GM21576 (cell line): ENCODE results near the gene TTBK1.
"Not testable (repeated sequence)": the region's sequence is repeated elsewhere in the genome, so short reads cannot be mapped to it uniquely, and the experiment has no call there.

ENCODE experiments used
- ATAC-seq: cut with Tn5 transposase; IDR thresholded peaks from one replicate; pipeline ENCODE4 v1.9.1; 2021; ENCODE audit warnings: mild to moderate bottlenecking, moderate library complexity; ENCODE audit not compliant: unreplicated experiment

The TTBK1 gene

DNA sequence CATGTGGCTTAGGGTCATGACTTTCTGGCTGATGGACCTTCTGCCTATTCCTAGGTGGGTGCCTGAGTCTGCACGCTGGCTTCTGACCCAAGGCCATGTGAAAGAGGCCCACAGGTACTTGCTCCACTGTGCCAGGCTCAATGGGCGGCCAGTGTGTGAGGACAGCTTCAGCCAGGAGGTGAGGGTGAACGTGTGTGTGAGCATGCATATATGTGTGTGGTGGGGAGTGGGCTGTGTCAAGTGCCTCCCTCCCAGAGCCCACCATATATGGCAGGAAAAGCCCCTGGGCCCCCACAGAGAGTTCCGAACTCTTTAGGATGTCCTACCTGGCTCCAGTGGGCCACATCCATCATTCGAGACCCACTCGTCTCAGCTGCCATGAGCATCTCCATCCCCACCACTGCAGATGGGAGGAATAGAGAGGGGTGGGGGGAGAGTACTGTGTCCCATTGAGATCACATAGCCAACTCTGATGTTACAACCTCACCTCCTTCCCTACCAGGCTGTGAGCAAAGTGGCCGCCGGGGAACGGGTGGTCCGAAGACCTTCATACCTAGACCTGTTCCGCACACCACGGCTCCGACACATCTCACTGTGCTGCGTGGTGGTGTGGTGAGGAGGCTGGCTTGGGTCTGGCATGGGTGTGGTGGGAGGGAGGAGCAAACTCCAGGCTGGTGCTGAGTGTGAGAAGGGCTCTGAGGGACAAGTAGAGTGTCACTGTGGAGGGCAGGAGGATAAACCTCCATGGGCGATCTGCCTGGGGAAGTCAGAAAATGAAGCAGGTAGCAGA is 58.0 kb downstream of the TTBK1 start:
- ATAC-seq, result no peak

DNA sequence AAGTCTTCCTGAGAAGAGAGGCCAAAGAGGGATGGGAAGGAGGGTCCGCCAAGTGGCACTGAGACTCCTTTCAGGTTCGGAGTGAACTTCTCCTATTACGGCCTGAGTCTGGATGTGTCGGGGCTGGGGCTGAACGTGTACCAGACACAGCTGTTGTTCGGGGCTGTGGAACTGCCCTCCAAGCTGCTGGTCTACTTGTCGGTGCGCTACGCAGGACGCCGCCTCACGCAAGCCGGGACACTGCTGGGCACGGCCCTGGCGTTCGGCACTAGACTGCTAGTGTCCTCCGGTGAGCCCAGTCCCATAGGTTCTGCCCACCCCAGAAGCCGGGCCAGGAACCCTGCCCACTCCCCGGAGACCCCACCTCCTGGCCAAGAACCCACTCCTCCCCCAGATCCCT is 58.8 kb downstream of the TTBK1 start:
- no peak for ATAC-seq

DNA sequence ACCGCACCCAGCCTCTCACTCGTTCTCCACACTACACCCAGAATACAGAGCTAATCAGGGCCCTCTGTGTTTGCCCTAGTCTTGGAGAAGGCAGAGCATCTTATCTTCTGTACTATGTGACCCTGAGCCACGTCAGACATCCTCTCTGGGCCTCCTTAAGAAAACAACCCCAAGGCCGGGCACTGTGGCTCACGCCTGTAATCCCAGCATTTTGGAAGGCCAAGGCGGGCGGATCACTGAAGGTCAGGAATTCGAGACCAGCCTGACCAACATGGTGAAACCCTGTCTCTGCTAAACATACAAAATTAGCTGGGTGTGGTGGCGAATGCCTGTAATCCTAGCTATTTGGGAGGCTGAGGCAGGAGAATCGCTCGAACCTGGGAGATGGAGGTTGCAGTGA is 59.7 kb downstream of the TTBK1 start:
- not testable (repeated sequence) for ATAC-seq

DNA sequence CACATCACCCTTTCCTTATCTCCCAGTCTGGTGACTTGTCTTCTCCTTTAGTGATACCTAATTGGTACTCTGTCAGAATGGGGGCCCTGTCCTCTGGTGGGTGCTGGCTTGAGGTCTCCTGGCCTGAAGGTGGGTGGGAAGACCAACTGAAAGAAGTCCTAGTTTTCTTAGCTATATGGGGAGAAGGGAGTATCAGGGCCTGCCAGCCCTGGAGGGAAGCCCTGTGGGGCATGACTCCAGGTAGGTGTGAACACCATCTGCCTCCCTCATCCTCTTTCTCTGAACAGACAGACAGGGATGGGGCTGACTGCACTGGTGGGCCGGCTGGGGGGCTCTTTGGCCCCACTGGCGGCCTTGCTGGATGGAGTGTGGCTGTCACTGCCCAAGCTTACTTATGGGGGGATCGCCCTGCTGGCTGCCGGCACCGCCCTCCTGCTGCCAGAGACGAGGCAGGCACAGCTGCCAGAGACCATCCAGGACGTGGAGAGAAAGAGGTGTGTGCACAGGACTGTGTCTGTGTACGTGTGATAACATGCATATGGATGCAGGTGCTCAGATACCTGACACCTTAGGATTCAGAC is 60.6 kb downstream of the TTBK1 start:
- ATAC-seq, result no peak

DNA sequence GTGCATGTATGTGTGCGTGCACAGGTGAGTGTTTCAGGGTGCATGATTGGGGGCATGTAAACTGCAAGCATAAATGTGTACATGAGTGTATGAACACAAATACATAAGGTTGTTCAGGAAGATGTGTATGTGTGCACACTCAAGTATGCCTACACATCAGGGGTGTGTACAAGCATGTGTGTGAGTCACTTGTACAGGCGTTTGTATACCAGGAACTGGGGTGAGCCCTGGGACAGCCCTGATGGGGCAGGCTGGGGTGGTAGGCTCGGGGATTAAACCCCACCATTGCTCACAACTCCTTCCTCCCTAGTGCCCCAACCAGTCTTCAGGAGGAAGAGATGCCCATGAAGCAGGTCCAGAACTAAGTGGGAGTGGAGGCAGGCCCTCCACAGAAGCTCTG is 61.1 kb downstream of the TTBK1 start:
- no peak for ATAC-seq

GRCh38 chr6:43304882-43305281 is 61.6 kb downstream of the TTBK1 start:
- no peak for ATAC-seq

DNA sequence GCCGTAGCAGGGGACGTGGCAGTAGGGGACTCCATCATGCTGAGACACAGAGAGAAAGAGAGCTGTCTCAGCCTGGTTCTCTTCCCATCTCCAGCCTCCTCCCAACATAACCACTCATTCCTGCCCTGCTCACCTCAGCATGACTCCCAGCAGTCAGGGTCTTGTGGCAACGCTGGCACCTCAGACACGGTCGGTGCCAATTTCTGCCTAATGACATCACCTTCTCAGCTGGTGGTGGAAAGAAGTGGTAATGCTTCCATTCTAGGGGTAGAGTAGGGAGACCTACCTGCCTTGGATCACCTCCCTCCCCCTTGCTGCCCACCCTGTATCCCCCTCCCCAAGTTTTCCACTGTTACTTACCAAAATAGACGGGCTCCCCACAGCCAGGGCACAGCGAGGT is 62.8 kb downstream of the TTBK1 start:
- no peak for ATAC-seq

GRCh38 chr6:43307451-43308100 is 64.3 kb downstream of the TTBK1 start:
- no peak for ATAC-seq

DNA sequence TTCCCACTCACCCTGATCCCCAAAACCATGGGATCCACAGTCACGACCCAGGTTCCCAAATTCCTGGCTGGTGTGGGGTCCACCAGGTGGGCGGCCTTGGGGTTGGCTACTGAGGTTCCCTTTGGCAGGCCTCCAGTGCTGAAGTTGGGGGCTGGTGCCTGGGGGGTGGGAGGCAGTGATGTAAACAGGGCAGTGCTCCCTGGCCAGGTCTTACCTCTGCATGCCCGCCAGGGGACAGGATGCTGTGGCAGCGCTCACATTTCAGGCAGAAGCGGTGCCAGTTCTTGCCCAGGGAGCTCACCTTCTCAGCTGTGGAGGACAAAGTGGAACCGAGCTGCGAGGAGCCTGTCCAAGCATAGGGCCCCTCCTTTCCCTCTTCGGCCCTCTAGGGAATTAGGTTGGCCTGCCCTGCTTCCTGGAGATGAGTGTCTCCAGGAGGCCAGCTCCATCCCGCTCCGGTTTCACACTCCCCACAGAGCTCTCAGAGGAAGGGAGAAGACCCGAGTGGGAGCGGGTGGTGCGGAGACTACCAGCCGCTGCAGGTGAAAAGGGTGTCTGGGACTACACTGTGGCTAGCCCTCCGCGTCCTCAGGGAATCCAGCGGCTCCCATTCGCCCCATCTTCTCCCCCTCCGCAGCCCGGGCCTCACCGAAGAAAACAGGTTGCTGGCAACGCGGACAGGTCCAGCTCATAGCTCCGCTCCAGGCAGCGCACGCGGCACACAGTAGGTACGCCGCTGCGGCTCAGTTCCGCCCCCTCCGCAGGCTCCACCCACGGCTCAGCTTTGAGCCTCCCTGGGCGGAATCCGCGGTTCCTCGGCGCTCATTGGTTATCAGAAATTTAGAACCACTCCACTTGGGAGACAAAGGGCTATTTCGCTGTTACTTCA is 65.1 kb downstream of the TTBK1 start, which contains the start of gene CRIP3:
Gene CRIP3, minus strand, starts transcription at position 726 of the 889 bp plus-strand sequence. Its CDS starts 34 bp downstream, at position 692.
- ATAC-seq, result peak; percentile 50

DNA sequence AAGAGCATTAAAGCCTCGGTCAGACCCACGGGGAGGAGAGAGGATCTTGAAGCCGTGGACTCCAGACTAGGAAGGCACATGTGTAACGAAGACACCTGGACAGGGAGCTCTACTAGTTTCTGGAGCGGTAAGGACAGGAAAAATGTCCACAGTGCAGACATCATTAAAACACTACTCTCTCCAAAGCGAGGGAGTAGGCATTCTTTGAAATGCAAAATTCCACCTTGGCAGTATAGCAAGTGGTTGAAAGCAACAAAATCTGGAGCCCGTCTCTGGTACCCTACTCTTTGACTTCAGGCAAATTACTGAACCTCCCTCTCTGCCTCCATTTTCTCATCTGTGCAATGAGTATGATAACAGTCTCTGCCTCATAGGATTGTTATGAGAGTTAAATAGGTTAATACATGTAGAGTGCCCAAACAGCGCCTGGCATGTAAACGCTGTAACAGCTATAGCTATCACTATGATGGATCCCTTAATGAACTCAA is 65.8 kb downstream of the TTBK1 start:
- no peak for ATAC-seq

DNA sequence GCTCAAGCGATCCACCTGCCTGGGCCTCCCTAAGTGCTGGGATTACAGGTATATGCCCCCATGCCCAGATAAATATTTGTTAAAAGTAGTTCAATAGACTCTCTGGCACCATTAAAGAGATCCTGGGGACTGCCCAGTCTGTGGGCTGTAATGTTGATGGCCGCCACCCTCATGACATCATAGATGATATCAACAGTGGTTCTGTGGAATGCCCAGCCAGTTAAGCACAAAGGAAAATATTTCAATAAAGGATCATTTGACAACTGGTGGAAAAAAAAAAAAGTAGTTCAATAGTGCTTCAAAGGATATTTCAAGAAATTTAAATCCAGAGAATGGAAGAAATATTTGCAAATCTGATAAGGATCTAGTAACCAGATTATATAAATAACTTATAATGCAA is 66.9 kb downstream of the TTBK1 start:
- no peak for ATAC-seq

DNA sequence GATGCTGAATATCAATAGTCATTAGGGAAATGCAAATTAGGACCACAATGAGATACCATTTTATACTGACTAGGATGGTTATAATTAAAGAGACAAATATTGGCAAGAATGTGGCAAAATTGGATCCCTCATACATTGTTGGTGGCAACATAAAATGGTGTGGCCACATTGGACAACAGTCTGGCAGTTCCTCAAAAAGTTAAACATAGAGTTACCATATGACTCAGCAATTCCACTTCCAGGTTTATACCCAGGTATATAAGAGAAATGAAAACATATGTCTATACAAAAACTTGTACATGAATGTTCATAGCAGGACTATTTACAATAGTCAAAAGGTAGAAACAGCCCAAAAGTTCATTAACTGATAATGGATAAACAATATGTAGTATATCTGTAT is 67.3 kb downstream of the TTBK1 start:
- ATAC-seq, result no peak

DNA sequence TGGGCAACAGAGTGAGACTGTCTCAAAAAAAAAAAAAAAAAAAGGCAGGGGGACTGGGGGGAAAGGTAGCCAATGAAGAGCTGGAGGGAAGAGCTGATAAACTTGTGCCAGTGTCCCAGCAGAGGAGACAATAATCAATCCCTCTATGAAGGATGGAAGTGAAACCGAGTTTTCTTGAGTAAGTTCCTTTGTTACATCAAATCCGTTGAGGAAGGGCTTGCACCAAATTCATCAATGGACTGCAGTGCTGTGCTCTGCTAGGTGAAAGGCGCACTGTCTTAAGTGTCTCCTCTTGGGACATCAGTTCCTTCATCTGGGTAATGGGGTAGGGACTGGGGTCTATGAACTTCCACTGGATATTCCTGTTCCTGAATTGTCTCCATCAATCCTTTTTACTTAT is 68.4 kb downstream of the TTBK1 start:
- no peak for ATAC-seq

- no peak for ATAC-seq
These were observed 70.5 kb downstream of the TTBK1 start for GRCh38 chr6:43313813-43314212.

- no peak for ATAC-seq
These were observed 74.7 kb downstream of the TTBK1 start for GRCh38 chr6:43318011-43318410.

DNA sequence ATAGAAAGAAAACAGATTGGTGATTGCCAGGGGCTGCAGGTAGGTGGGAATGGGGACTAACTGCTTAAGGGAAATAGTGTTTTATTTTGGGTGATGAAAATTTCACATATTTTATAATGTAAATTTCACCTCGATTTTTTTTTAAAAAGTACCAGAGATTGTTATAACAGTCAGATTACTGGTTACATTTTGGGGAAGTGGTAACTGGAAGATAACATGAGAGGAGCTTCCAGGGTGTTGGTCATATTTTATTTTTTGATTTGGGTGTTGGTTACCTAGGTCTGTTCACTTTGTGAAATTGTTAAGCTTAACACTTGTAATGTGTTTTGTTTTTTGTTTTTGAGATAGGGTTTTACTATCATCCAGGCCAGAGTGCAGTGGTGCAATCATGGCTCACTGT is 82.6 kb downstream of the TTBK1 start:
- ATAC-seq, result no peak

DNA sequence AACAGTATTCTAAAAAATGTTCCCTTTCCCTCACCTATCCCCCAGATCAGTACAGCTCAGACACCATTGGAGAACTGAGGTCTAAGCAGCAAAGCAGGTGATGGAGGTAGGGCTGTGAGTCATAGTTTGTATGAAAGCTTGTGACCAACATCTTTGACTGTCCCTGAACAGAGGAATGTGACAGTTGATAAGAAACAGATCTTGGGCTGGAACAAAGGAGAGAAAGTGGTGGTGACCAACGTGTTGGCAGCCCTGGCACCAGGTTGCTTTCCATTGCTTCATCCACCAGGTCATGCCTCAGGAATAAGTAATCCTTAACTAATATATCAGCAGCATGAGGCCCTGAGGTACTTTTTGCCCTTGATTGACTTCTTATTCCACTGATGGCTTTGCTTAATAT is 85.2 kb downstream of the TTBK1 start:
- ATAC-seq, result no peak

DNA sequence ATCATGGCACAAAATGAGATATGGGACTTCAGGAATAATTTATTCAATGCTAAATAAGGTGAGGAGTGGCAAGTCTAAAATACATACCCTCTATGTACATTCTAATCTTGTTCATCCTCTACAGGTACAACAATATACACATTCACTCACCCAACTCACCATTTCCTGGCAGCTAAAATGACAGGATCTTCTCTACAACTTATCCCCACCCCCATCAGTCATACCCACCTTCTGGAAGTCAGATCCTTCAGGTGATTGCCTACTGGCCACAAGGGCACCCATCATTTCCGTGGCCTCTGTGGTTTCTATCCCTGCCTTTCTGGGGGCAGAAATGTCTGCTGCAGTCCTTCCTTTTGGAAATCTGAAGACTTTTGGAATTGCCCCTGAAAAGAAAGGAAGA is 88.2 kb downstream of the TTBK1 start:
- ATAC-seq, result no peak

DNA sequence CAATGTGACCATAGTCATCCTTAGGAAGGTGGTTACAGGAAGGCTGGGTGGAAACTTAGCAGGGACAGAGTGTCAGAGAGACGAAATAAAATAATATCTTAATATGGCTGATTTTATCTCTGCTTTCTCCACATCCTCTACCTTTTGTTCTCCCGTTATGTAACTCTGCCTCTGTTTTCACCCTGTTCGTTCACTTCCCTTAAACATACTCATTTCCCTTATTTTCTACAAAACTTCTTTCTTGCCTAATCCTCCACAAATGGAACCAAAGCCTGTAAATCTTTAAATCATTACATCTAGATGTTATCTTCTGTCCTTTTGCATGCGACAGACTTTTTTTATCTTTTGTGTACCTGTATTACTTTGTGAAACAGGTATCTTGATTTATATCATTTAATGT is 88.6 kb downstream of the TTBK1 start:
- ATAC-seq, result no peak

DNA sequence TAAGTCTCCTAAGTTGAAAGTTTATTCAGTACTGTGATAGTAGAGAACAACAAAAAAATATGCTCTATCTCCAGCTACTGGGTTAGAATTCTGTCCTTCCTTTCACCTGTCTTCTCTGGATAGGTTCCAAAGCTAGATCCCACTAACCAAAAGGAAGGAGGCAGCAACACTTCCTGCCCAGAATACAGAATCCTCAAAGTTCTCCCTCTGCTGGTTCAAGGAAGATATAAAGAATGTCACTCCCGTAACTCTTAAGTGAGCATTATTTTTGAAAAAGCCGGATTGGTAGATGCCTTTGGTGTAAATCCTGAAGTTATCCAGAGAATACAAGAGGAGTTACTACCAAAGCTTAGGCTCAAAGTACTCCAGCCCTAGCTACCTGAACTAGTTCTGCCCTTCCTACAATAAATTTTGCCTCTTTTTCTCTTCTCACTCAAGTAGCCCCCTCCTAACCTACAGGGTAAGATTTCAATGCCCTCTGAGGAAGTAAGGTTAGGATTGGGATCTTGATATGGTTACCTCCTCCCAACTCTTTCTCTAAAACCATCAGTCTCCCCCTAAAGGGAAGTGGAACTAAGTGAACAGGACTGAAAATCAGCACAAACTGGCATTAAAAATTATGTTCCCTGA is 91.3 kb downstream of the TTBK1 start:
- ATAC-seq, result no peak

- no peak for ATAC-seq
These were observed 92.2 kb downstream of the TTBK1 start for GRCh38 chr6:43335469-43335868.
